ENCODE results near the gene ANKRD11. TPM values are rescaled to one million over a fixed set of nuclear protein-coding genes. Genes with fewer than 3 reads are reported as not detected.

The ANKRD11 gene
- total RNA-seq, 2 donors from 2014 or later = 118 to 159 TPM

- peaks cover 37% of the 10 kb centered on the region for H3K36me3 ChIP-seq (ENCODE audit: control insufficient read depth, insufficient read depth, low read length)
- peaks cover 17% of the 10 kb centered on the region for H3K4me1 ChIP-seq (ENCODE audit: control insufficient read depth, insufficient read depth, low read length)
- Mint-ChIP-seq H3K9me3 (no peaks in the 10 kb centered on the region), H3K4me3 (peak overlapping the region; percentile 1), H3K27me3 (ENCODE audit: insufficient read depth) (no peaks in the 10 kb centered on the region), H3K36me3 (ENCODE audit: low read depth) (peaks cover 32% of the 10 kb centered on the region), H3K4me1 (peaks cover 50% of the 10 kb centered on the region), H3K27ac (peak overlapping the region; percentile 93)
- 58 to 60% methylated on average over 8 to 9 of the region's 9 CpGs for WGBS, 2 experiments (ENCODE audit: insufficient coverage in 1 of 2, insufficient read length in 1 of 2)
- no peaks in the 10 kb centered on the region for H3K27me3 ChIP-seq (ENCODE audit: control insufficient read depth, insufficient read depth, low read length, poor library complexity, severe bottlenecking)
- H3K27ac ChIP-seq (ENCODE audit: low read depth, low read length) = peak overlapping the region; percentile 34
- no peaks in the 10 kb centered on the region for H3K9me3 ChIP-seq (ENCODE audit: control insufficient read depth, low read length)
- H3K4me3 ChIP-seq (ENCODE audit: low read length) = no peak overlapping the region
- no peak for DNase-seq
- TF ChIP-seq CTCF (conservative IDR thresholded peaks at IDR 0.05) = no peak
- H3K9ac ChIP-seq (ENCODE audit: extremely low read depth, low read length, poor library complexity, severe bottlenecking) = no peak overlapping the region
Measured at GRCh38 chr16:89291363-89291762, 199.0 kb downstream of the ANKRD11 start.

- Histone ChIP-seq H3K9me3 (ENCODE audit: control insufficient read depth, low read length) (no peaks in the 10 kb centered on the region), H3K4me1 (ENCODE audit: control insufficient read depth, insufficient read depth, low read length) (peaks cover 17% of the 10 kb centered on the region), H3K36me3 (ENCODE audit: control insufficient read depth, insufficient read depth, low read length) (peaks cover 42% of the 10 kb centered on the region), H3K9ac (ENCODE audit: extremely low read depth, low read length, poor library complexity, severe bottlenecking) (no peak overlapping the region), H3K27ac (ENCODE audit: low read depth, low read length) (peak overlapping the region; percentile 34), H3K27me3 (ENCODE audit: control insufficient read depth, insufficient read depth, low read length, poor library complexity, severe bottlenecking) (no peaks in the 10 kb centered on the region), H3K4me3 (ENCODE audit: low read length) (no peak overlapping the region)
- peak; percentile 14 for TF ChIP-seq CTCF (conservative IDR thresholded peaks at IDR 0.05)
- peaks cover 33% of the 10 kb centered on the region for H3K36me3 Mint-ChIP-seq (ENCODE audit: low read depth)
- peak overlapping the region; percentile 25 for H3K4me3 Mint-ChIP-seq
- H3K9me3 Mint-ChIP-seq = no peaks in the 10 kb centered on the region
- 42 to 43% methylated on average over 11 to 17 of the region's 17 CpGs for WGBS, 2 experiments (ENCODE audit: insufficient coverage in 1 of 2, insufficient read length in 1 of 2)
- DNase-seq = peak; percentile 98
- H3K4me1 Mint-ChIP-seq = peaks cover 45% of the 10 kb centered on the region
- H3K27ac Mint-ChIP-seq = peak overlapping the region; percentile 93
- H3K27me3 Mint-ChIP-seq (ENCODE audit: insufficient read depth) = no peaks in the 10 kb centered on the region
Measured at GRCh38 chr16:89290887-89291286, 199.5 kb downstream of the ANKRD11 start.

- Mint-ChIP-seq H3K27me3 (ENCODE audit: insufficient read depth) (no peaks in the 10 kb centered on the region), H3K36me3 (ENCODE audit: low read depth) (peaks cover 33% of the 10 kb centered on the region), H3K9me3 (no peaks in the 10 kb centered on the region), H3K4me3 (peak overlapping the region; percentile 25), H3K27ac (peak overlapping the region; percentile 93), H3K4me1 (peaks cover 45% of the 10 kb centered on the region)
- Histone ChIP-seq H3K9ac (ENCODE audit: extremely low read depth, low read length, poor library complexity, severe bottlenecking) (no peak overlapping the region), H3K36me3 (ENCODE audit: control insufficient read depth, insufficient read depth, low read length) (peaks cover 46% of the 10 kb centered on the region), H3K9me3 (ENCODE audit: control insufficient read depth, low read length) (no peaks in the 10 kb centered on the region), H3K4me1 (ENCODE audit: control insufficient read depth, insufficient read depth, low read length) (peaks cover 17% of the 10 kb centered on the region), H3K27ac (ENCODE audit: low read depth, low read length) (no peak overlapping the region), H3K27me3 (ENCODE audit: control insufficient read depth, insufficient read depth, low read length, poor library complexity, severe bottlenecking) (no peaks in the 10 kb centered on the region), H3K4me3 (ENCODE audit: low read length) (no peak overlapping the region)
- 95 to 97% methylated on average over 10 to 15 of the region's 16 CpGs for WGBS, 2 experiments (ENCODE audit: insufficient coverage in 1 of 2, insufficient read length in 1 of 2)
- DNase-seq = no peak
- TF ChIP-seq CTCF (conservative IDR thresholded peaks at IDR 0.05) = no peak
Measured at GRCh38 chr16:89290472-89290871, 199.9 kb downstream of the ANKRD11 start.

Measured in endodermal cell (in vitro differentiated cells).